Progenitor cell of endocrine pancreas (in vitro differentiated cells): ENCODE results near the gene CBLB. TPM values are rescaled to one million over a fixed set of nuclear protein-coding genes. Genes with fewer than 3 reads are reported as not detected.

Source experiments
- DNase-seq: peaks from one replicate; pipeline ENCODE4 v3.0.0; 2021; ENCODE audit warnings: low spot score; ENCODE audit not compliant: unreplicated experiment
- H3K27ac Mint-ChIP-seq: 2 replicates; pipeline ENCODE4 v1.8.0; 2021; ENCODE audit warnings: mild to moderate bottlenecking, moderate library complexity, mixed read lengths
- H3K27me3 Mint-ChIP-seq: 2 replicates; pipeline ENCODE4 v1.8.0; 2021; ENCODE audit warnings: mixed read lengths
- H3K36me3 Mint-ChIP-seq: 2 replicates; pipeline ENCODE4 v1.8.0; 2022; ENCODE audit warnings: mixed read lengths; ENCODE audit not compliant: insufficient read depth
- H3K4me1 Mint-ChIP-seq: 2 replicates; pipeline ENCODE4 v1.8.0; 2021; ENCODE audit warnings: low read depth, mixed read lengths
- H3K4me3 Mint-ChIP-seq: 2 replicates; pipeline ENCODE4 v1.8.0; 2021; ENCODE audit warnings: low read depth, mild to moderate bottlenecking, moderate library complexity, mixed read lengths
- H3K9me3 Mint-ChIP-seq: 2 replicates; pipeline ENCODE4 v1.8.0; 2021; ENCODE audit warnings: low read depth, mixed read lengths
- total RNA-seq: library from RNA; stranded (reverse); gene quantifications from 2 replicates; pipeline ENCODE4 v1.2.1, GENCODE V29; 2021
- TF ChIP-seq, protein P1 (sequence below): fragments of 200-600 bp; sonication (generic); IDR thresholded peaks from one replicate; pipeline ENCODE4 v1.5.0; 2021; ENCODE audit warnings: antibody characterized with exemption, mild to moderate bottlenecking; ENCODE audit not compliant: unreplicated experiment

The CBLB gene
- total RNA-seq, 1 donor from 2014 or later: 64.1 TPM

DNA sequence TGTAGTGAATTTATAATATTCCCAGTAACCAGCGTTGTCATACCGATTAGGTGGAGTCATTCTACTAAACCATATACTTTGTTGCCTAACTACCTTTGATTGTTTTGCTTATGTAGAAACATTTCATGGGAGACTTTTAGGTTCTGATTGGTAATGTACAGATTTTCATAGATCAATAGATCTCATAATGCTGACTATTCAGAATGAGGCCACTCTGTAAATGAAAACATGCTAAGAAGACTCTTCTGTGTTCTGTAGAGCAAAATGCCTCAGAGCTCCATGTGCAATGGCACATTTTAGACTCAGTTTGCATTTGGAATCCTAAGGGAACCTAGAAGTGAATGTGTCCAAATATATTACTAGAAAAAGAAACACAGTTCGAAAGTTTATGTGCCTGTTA is 20.0 kb downstream of the CBLB start:
- Mint-ChIP-seq H3K36me3 (peaks cover 13% of the 10 kb centered on the region), H3K27ac (no peak overlapping the region)

DNA sequence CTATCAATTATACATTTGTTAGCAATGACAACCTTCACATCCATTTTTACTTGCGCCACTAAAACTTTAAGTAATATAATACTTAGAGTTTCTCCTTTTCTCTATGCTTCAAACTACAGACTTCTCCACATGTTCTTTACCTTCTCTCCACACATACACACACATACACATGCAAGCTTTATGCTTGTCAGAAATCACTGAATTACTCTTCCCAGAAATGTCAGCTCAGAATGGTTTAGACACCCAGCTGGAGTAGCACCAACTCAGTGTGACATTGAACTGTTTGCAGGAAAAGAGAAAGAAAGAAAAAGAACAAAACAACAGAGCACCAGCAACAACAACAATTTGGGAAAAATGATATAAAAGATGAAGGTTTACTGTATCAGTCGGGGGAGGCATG is 20.9 kb downstream of the CBLB start:
- Mint-ChIP-seq H3K27ac (no peak overlapping the region), H3K9me3 (no peaks in the 10 kb centered on the region), H3K4me1 (peaks cover 25% of the 10 kb centered on the region), H3K27me3 (no peaks in the 10 kb centered on the region), H3K4me3 (no peak overlapping the region), H3K36me3 (peaks cover 10% of the 10 kb centered on the region)
- TF ChIP-seq, protein P1, sequence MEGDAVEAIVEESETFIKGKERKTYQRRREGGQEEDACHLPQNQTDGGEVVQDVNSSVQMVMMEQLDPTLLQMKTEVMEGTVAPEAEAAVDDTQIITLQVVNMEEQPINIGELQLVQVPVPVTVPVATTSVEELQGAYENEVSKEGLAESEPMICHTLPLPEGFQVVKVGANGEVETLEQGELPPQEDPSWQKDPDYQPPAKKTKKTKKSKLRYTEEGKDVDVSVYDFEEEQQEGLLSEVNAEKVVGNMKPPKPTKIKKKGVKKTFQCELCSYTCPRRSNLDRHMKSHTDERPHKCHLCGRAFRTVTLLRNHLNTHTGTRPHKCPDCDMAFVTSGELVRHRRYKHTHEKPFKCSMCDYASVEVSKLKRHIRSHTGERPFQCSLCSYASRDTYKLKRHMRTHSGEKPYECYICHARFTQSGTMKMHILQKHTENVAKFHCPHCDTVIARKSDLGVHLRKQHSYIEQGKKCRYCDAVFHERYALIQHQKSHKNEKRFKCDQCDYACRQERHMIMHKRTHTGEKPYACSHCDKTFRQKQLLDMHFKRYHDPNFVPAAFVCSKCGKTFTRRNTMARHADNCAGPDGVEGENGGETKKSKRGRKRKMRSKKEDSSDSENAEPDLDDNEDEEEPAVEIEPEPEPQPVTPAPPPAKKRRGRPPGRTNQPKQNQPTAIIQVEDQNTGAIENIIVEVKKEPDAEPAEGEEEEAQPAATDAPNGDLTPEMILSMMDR: no peak
- no peak for DNase-seq

More for the DNA sequence above, 20.0 kb downstream of the CBLB start:
- DNase-seq: no peak
- Mint-ChIP-seq H3K4me1 (peaks cover 23% of the 10 kb centered on the region), H3K4me3 (no peak overlapping the region), H3K27me3 (no peaks in the 10 kb centered on the region), H3K9me3 (no peaks in the 10 kb centered on the region)
- TF ChIP-seq, protein P1: no peak

DNA sequence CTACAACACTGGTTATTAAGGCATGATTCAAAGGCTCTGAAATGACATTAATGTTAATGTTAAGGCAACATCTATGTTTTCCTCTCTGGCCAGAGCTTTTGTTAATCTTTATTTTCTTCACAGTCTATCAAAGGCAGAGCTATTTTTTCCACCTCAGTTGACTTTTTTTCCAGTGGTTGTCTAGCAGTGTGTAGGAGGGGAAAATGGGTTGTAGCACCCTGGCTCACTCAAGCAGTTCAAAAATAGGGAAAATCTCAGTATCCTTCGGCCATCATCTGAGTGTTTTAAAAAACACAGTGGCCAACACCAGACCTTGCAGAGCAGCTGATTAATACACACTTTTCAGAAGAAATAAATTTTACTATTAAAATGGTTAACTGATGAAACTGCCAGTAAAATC is 21.4 kb downstream of the CBLB start:
- H3K27ac Mint-ChIP-seq: peak overlapping the region; percentile 29
- TF ChIP-seq, protein P1: no peak
- no peak for DNase-seq
- H3K36me3 Mint-ChIP-seq: peaks cover 9% of the 10 kb centered on the region
- no peak overlapping the region for H3K4me3 Mint-ChIP-seq
- peaks cover 26% of the 10 kb centered on the region for H3K4me1 Mint-ChIP-seq
- H3K27me3 Mint-ChIP-seq: no peaks in the 10 kb centered on the region
- no peaks in the 10 kb centered on the region for H3K9me3 Mint-ChIP-seq

DNA sequence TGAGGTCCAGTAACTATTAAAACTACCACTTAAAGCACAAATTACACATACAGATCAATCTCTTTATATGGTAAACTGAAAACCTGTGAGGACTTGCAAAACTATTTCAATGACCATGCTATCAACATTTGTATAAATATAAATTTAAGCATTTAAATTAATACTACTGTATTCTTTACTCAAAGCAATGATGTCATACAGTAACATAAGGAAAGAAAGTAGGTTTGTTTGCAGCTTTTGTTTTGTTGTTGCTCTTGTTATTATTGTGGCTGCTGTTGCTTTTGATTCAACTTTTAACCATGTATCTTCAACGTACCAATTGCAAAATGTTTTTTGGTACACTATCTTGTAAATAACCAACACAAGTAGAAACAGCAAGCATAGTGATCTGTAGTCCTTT is 22.0 kb downstream of the CBLB start:
- TF ChIP-seq, protein P1: no peak
- Mint-ChIP-seq H3K4me3 (no peak overlapping the region), H3K9me3 (no peaks in the 10 kb centered on the region), H3K4me1 (peaks cover 27% of the 10 kb centered on the region), H3K27ac (peak overlapping the region; percentile 29), H3K27me3 (no peaks in the 10 kb centered on the region), H3K36me3 (peaks cover 12% of the 10 kb centered on the region)
- DNase-seq: no peak

DNA sequence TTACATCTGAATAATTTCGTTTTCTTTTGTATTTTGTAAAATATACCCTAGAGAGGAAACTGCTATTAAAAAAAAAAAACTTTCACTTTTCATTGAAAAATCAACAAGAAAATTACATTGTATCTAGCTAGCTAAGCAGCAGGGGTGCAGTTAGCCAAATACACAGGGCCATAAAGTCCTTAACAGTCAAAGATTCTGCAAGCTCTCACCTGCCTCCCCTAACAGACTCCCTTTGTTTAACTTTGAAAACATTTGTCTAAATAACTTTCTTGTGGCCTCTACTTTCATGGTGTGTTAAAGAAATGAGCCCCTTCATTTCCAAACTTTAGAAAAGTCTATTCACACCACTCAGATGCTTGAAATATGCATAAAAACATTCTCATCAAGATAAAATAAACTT is 23.3 kb downstream of the CBLB start:
- peaks cover 11% of the 10 kb centered on the region for H3K36me3 Mint-ChIP-seq
- H3K4me3 Mint-ChIP-seq: no peak overlapping the region
- H3K9me3 Mint-ChIP-seq: no peaks in the 10 kb centered on the region
- peak overlapping the region; percentile 95 for H3K27ac Mint-ChIP-seq
- H3K4me1 Mint-ChIP-seq: peaks cover 27% of the 10 kb centered on the region
- TF ChIP-seq, protein P1: no peak
- no peak for DNase-seq
- H3K27me3 Mint-ChIP-seq: no peaks in the 10 kb centered on the region
